ENCODE measurements around the gene OS9.

Gene OS9

GRCh38 chr12:57765698-57766463, 71.9 kb downstream of the OS9 start:
- no peak for DNase-seq (ENCODE audit: low read depth in 3 of 3)

- DNase-seq (ENCODE audit: low read depth in 3 of 3) = no peak
Measured at GRCh38 chr12:57766464-57767304, 72.8 kb downstream of the OS9 start, which contains the start of gene CYP27B1. Gene CYP27B1 (minus strand): TSS chr12:57767078. CDS start chr12:57767041, 37 bp downstream.

- DNase-seq (ENCODE audit: low read depth in 3 of 3) = no peak
Measured at GRCh38 chr12:57767305-57767698, 73.4 kb downstream of the OS9 start.

- DNase-seq (ENCODE audit: low read depth in 3 of 3) = no peak
Measured at GRCh38 chr12:57767876-57768275, 73.9 kb downstream of the OS9 start.

- no peak for DNase-seq (ENCODE audit: low read depth in 3 of 3)
Measured at GRCh38 chr12:57769594-57769993, 75.7 kb downstream of the OS9 start.

GRCh38 chr12:57770734-57771133, 76.8 kb downstream of the OS9 start:
- DNase-seq (ENCODE audit: low read depth in 3 of 3) = no peak

All from stimulated activated CD4-positive, alpha-beta T cell treated with anti-CD3 and anti-CD28 coated beads, TNF-alpha, amount 100 ng/mL, for 48 hours (primary cell).